Activated T-cell treated with anti-CD3 and anti-CD28 coated beads for 48 hours (primary cell): ENCODE data around the gene AFF1.
"Not testable (repeated sequence)": the region's sequence is repeated elsewhere in the genome, so short reads cannot be mapped to it uniquely, and the experiment has no call there.

Experiments
- DNase-seq: peaks from one replicate; pipeline ENCODE4 v3.0.0-alpha.2; 2020; ENCODE audit warnings: low read depth

Gene AFF1

DNA sequence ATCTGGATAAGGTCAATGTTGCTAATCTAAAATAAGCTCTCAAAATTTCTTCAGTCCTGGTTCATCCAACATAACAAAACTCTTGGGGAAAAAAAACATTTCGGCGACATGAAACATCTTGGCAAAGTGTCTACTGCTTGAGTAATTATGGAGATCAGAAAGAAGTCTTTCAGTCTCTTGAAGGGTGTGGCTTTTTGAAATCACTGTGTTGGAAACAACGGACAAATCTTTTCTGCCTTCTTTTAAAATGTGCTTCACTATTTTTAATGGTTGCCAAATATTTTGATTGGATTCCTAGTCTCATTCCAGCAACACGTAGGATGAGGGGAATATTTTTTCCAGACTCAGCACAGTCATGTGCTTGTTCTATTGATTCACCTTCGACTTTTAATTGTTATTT is 147.0 kb downstream of the AFF1 start:
- no peak for DNase-seq

DNA sequence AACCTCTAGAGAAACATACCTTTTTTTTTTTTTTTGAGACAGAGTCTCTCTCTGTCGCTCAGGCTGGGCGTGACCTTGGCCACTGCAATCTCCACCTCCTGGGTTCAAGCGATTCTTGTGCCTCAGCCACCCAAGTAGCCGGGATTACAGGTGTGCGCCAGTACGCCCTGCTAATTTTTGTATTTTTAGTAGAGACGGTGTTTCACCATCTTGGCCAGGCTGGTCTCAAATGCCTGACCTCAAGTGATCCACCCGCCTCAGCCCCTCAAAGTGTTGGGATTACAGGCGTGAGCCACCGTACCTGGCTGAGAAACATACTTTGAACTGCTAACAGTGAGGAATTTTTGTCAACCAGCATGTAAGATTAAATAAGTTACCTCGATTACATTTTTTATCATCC is 150.9 kb downstream of the AFF1 start:
- not testable (repeated sequence) for DNase-seq

DNA sequence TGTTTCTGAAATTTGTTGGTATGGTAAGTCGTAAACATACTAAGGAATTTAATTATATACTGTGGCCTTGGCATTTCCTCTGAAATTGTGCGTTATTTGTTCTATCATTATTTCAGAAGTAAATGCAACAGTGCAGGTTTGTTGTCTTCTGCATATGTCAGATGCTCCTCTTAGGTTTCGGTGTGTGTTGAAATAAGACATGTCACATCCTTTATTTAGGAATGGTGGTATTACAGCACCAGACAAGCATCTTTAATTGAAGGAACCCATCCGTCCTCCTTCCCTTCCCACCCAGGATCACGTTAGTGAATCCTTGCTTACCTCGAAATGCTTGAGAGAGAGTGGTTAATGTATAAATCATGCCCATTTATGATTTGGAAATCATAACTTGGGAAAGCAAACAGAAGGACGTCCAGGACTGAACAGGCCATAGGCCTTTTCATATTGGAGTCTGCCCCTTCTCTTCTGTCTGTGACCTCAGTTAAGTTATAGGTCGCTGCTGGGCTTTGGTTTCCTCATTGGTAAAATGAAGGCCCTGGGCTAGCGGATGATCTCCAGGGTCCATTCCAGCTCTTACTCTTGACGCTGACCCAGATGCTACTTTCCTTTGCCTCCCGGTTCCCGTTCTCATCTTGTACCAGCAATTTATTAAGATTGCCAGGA is 151.5 kb downstream of the AFF1 start:
- DNase-seq, result no peak

DNA sequence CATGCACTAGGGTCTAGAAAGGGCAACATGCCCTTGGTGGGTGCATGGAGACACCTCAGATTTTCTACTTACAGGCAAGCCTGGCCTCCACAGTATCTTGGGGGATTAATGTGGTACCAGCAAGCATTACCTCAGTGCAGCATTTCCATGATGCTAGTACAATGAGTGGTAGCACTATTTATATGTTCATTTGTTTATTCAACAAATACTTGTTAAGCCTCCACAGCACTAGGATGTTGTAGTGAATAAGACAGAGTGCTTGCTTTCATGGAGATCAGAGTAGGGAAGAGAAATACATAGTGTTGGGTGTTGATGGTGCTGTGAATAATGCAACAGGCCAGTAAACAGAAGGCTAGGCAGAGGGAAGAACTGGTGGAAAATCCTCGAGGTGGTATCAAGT is 152.2 kb downstream of the AFF1 start:
- DNase-seq, result no peak

DNA sequence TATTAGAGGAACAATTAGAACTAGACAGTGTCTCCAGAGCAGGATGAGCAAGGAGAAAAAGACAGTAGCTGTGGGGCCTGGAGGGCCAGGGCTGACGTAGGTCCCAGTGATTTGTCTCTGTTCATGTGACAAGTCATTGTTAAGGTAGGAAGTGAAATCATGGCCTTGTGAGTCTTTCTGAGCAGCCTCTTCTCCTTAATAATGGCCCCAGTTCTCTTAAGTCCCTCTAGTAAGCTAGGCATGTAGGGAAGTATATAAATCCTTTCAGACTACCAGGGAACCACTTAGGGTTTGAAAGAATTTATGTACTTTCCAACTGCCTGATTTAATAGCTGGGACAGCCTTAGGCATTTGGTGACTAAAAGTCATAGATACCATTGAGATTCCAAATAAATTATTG is 152.6 kb downstream of the AFF1 start:
- DNase-seq, result no peak

DNA sequence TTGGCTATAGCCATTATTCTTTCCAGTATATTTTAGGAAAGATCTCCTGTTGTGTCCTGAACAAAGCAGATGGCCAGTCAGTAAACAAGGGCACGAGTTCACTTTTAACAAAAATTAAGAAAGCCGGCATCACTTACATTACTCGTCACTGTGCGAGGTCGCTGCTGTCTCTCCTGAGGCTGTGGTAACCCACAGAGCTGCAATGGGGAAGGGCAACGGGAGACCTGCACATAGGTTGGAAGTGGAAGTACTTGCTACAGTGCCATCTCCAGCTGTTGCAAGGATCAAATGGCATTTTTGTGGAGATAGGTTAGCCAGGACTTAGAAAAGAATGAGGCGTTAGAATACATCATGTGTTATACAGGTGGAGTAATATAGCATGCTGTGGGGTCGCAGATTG is 153.4 kb downstream of the AFF1 start:
- DNase-seq, result no peak

DNA sequence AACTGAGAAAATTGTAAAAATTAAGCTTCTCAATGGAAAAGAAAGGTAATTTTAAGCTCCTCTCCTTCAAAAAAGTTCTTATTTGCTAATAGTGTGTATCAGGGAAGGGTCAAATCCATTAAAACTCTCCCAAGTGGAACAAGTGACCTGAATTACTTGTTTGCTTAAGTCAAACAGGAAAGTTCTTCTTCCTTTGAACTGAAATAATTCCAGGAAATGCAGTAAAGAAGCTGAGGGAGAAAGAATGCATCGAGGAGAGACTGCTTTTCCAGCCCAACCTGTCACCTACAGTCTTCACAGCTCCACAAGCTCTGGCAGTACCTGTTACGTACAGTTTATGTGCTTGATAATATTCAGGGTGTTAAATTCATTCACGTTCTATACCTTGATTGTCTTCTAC is 154.6 kb downstream of the AFF1 start:
- DNase-seq, result no peak

DNA sequence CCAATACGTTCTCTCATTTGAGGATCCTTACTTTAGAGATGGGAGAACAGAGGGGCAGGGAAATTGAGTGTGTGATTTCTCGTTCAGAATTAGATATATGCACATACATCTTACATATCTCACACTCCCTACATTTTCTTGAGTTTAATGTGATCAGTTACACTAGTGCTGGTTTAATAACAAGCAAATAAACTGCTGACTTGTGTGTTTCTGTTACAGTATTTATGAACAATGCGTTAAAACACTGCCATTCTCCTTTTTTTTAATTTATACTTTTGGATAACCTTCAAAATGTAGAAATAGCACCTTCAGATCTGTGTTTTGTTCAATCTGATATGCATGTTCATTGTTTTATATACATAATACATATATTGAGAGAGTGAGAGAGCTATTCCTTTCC is 155.5 kb downstream of the AFF1 start:
- no peak for DNase-seq

DNA sequence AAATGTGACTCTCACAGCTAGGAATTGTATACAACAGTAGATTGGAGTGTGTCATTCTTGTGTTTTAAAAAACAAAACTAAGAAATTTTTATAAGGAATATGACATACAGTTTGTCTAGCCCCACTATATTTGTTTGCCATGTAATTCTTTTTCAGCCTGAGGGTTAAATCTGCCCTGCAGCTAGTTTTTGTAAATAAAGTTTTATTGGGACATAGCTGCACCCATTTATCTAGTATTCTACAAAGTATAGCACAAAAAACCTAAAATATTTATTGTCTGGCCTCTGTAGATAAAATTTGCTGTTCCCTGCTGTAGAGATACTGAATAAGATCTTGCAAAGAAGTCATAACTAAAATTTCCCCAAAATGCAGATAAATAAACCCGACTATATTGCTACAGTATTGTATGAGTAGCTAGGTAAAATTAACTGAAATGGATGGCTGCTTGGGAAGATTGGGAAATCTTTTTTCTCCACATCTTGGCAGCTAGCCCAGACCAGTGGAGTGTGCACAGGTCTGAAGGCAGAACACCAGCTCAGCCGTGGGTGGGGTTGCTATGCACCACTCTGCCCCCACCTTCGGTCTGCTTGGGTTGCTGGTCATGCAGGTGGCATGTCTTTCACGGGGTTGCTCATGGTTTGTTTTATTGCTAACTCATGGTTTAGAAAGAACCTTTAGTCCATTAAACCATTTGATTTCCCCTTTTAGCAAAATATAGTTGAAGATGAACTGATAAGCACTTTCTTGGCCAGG is 157.8 kb downstream of the AFF1 start:
- DNase-seq, result no peak

DNA sequence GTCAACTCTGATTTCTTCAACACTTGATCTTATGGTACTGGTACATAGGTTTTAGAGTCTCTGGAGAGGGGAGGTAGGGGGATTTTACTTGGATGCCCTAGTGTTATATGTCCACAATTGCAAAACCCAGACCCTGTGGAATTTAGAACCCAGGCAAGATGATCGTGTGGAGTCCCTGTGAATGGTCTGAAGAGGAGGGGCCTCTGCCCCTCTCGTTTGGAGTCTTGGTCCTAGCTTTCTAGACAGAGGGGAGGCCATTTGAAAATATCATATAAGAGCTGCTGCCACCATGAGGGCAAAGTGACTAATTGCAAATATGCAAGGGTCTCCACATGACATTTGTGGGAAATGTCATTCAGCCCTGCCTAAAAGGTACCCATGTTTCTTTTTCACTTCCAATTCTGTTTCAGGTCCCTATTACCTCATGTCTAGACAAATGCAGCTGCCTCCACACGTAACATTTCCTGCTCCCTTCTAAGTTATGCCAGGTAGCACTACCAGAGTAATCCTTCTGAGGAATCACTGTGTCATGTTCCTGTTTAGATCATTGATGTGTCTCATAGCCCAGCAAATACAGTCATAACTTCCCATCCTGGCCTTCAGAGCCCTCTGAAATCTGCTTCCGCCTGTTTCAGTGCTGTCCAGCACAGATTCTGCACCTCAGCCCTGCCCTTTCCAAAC is 158.8 kb downstream of the AFF1 start:
- DNase-seq, result no peak

DNA sequence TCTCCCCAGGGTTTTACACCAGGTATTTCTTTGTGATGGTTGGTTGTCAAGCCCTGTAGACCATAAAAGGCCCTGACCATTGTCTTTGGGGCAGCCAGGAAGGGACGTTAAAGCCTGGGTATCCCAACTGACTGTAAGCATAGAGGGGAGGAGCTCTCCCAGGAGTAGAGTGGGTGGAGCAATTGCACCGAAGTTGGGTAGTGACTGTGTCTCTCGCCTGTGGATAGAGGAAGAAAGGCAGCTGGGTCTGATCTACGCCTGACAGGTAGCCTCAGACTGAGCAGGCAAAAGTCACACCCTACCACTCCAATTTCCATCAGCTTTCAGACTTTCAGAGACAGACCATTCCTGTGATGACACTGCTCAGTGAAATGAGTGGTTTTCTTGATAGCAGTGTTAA is 162.3 kb downstream of the AFF1 start:
- DNase-seq, result no peak

DNA sequence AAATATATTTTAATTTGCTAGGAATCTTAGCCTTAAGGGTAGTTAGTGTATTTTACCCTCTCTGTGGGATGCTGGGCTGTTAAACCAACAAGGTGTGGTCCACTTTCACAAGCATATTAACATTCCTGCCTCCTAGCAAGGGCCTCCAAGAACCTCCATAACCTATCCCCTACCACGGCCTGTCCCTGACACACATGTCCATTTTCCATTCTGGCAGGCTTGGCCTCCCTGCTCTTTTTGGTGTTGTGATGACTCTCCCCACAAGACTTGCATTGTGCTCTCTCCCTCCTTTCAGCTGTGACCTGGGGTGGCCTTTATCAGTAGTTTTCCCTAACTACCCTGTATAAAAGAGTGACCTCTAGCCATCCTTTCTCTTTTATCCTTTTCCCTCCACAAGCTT is 165.4 kb downstream of the AFF1 start:
- no peak for DNase-seq

DNA sequence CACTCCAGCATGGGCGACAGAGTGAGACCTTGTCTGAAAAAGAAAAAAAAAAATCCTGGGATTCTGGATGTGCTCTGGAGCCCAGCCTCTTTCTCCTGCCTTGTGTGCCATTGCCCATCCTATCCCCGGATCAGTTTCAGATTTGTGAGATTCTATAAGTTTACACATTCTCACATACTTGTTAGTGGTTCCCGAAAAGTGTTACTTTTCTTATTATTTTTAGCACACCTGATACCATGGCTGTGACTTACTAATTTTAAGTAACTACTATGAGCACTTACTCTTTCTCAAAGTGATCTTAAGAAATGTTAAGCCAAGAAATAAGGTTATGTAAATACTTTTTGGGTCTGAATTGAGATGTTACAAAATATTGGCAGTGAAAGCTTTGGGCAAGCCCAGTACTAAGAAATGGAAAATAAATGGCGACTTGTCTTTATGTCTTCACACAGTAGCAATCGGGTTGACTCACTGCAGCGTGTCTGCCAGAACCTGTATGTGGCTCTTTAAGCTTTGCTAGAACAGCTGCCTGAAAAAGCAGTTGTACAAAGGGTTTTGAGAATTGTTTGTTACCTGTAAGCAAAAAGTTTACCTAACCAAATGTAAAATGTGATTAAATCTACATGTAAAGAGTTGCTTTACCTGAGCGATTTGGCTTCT is 166.9 kb downstream of the AFF1 start:
- no peak for DNase-seq

DNA sequence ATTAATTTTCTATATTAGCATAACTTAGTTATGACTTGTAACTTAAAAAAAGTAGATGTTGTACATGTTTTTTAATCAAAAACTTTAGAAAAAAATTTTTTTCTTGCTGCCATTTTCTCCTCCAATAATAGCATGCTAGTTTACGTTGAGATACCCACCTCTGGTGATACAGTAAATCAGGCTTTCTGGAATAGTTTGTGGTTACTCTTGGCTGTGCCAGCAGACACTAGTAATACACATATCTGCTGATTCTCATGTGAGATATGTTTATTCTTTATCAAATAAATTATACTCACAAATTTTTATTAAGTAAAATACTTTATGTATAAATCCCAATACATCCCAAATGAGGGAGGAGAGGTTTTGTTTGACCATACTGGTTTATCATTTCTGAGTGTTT is 168.3 kb downstream of the AFF1 start:
- no peak for DNase-seq

DNA sequence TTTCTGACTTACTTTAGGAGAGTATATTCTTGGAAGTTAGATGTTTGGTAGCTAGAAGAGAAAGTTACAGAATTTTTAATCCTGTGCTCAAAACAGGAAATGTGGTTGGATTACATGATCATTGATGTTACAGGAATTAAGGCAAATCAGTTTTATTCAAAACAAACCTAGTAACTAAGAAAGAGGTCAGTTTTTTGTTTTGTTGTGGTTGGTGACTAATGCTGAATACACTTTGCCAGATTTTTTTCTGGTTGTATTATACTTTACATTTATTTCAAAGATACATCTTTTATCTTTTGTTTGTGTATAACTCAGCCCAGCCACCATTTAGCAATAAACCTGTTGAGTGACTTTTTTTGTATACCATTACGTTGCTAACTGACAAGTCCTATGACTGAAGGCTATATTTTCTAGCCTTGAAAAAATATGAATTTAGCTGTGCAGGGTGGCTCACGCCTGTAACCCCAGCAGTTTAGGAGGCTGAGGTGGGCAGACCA is 168.9 kb downstream of the AFF1 start:
- DNase-seq, result no peak

DNA sequence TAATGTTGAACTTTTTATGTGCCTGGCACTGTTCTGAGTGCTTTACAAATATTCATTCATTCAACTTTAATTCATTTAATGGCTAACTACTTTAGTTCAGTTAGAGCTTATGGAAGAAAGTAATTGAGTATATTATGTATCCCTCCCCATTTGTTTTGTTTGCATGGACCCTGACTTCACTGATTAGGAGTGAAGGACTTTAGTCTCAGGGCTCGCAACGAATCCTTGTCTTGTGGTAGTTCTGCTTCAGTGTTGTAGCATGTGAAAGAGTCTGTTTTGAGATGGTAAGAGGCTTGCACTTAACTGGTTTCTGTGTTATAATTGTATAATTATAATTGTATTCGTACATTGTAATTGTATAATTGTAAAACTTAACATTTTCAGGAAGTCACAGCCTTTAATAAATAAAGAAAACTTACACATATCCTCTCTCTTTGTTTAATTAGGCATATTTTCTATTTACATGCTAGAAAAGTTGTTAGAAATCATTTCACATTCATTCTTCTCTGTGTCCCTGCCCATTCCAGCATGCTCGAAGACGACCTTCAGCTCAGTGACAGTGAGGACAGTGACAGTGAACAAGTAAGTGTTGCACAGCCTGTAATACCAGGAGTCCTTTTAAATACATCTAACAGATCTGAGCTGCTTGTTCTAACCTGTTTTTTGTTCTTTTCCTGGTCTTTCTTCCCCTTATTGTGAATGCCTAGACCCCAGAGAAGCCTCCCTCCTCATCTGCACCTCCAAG is 170.5 kb downstream of the AFF1 start:
- DNase-seq, result no peak

DNA sequence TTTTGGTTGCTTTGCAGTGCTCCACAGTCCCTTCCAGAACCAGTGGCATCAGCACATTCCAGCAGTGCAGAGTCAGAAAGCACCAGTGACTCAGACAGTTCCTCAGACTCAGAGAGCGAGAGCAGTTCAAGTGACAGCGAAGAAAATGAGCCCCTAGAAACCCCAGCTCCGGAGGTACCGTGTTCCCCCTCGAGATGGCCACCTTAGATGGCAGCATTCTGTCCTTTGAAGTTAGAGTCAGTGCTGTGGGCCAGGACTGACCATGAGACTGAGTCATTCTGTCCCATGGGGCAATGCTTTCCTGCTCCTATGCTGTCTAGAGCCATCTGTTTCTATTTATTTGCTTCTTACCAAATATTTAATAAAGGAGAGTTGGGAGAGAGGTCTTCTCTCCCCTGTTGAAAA is 173.3 kb downstream of the AFF1 start:
- no peak for DNase-seq

DNA sequence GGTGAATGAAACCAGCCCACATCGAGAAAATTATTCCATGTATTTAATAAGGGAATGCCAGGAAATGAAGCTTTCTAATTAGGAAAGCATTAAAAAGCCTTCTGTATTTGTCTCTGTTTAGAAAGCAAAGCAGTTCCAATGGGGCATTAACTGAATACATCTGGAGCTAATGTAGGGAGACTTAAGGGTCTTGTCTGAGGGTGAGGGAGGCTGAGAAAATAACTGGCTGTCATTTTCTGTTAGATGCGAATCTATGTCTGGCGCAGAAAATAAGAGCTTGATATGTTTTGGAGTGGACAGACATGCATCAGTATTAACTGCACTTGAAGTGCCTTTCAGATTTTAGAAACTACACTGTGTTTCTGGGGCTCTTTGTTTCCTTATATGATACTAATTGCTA is 174.3 kb downstream of the AFF1 start:
- DNase-seq, result no peak

DNA sequence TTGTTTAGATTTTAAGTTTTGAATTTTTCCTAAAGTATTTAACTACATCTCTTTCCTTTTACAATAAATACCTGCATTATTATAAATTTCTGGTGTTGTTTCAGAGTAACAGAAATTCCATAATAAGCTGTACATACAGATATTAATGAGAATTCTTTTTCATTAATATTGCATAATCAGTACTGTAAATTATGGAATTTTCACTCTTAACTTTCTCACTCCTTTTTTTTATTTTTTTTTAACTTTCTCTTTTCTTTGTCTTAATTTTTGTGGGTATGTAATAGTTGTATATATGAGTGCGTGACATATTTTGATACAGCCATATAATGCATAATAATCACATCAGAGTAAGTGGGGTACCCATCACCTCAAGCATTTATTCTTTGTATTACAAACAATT is 175.1 kb downstream of the AFF1 start:
- DNase-seq, result no peak

DNA sequence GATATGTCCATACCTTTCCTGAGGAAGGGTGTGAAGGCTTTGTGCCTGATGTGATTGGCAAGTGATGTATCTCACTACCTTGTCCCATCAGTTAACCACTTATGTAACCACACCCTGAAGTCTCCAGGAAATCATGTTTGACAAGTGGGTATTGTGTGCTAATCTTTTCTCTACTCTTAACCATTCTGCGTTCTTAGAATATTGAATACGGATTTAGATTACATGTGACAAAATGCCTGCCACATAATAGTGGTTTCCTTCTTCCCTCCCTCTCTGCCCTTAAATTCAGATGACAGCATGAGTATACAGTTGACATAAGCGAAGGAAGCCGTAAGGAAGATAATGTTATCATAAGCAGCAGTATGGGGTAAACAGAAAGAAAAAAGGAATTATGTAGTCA is 177.3 kb downstream of the AFF1 start:
- no peak for DNase-seq

DNA sequence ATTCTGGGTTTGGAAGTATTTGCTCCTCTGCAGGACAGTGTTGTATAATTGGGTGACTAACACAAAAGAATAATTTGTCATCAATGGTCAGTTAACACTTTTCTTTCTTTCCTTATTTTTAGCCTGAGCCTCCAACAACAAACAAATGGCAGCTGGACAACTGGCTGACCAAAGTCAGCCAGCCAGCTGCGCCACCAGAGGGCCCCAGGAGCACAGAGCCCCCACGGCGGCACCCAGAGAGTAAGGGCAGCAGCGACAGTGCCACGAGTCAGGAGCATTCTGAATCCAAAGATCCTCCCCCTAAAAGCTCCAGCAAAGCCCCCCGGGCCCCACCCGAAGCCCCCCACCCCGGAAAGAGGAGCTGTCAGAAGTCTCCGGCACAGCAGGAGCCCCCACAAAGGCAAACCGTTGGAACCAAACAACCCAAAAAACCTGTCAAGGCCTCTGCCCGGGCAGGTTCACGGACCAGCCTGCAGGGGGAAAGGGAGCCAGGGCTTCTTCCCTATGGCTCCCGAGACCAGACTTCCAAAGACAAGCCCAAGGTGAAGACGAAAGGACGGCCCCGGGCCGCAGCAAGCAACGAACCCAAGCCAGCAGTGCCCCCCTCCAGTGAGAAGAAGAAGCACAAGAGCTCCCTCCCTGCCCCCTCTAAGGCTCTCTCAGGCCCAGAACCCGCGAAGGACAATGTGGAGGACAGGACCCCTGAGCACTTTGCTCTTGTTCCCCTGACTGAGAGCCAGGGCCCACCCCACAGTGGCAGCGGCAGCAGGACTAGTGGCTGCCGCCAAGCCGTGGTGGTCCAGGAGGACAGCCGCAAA is 179.6 kb downstream of the AFF1 start:
- DNase-seq, result no peak
